HepG2 (cell line): ENCODE results near the gene VPS54. TPM values are rescaled to one million over a fixed set of nuclear protein-coding genes. Genes with fewer than 3 reads are reported as not detected.

ENCODE experiments used
- ARHGAP35 ChIP-seq: sonication (generic); formaldehyde crosslinking; IDR thresholded peaks from 2 replicates; pipeline ENCODE4 v1.9.0; 2022; ENCODE audit warnings: mild to moderate bottlenecking, inconsistent platforms, moderate library complexity, missing genetic modification reagents, borderline replicate concordance
- CHD4 ChIP-seq: fragments of 200-600 bp; sonication (generic); IDR thresholded peaks from 2 replicates; pipeline ENCODE4 v1.7.0; 2017; ENCODE audit warnings: mild to moderate bottlenecking, low read length, borderline replicate concordance
- HOXA3 ChIP-seq: sonication (generic); formaldehyde crosslinking; IDR thresholded peaks from 2 replicates; pipeline ENCODE4 v1.5.0; 2020; ENCODE audit warnings: missing genetic modification reagents
- JUN ChIP-seq: sonication (generic); formaldehyde crosslinking; IDR thresholded peaks from 2 replicates; pipeline ENCODE4 v1.4.0; 2020; ENCODE audit warnings: mild to moderate bottlenecking, missing genetic modification reagents
- PHF5A ChIP-seq: IDR thresholded peaks from one replicate; pipeline ENCODE4 v1.6.1; 2018; ENCODE audit warnings: low read depth, missing genetic modification reagents; ENCODE audit not compliant: unreplicated experiment
- PITX1 ChIP-seq: sonication (generic); formaldehyde crosslinking; IDR thresholded peaks from 2 replicates; pipeline ENCODE4 v1.5.1; 2020; ENCODE audit warnings: mild to moderate bottlenecking, missing genetic modification reagents
- PRDM10 ChIP-seq: sonication (generic); formaldehyde crosslinking; IDR thresholded peaks from 2 replicates; pipeline ENCODE4 v1.4.0; 2020; ENCODE audit warnings: low read depth, missing genetic modification reagents
- RNF219 ChIP-seq: sonication (generic); formaldehyde crosslinking; IDR thresholded peaks from 2 replicates; pipeline ENCODE4 v1.5.0; 2020; ENCODE audit warnings: mild to moderate bottlenecking, missing genetic modification reagents
- SIX4 ChIP-seq: sonication (generic); formaldehyde crosslinking; IDR thresholded peaks from 2 replicates; pipeline ENCODE4 v1.4.0; 2020; ENCODE audit warnings: missing genetic modification reagents
- SRY ChIP-seq: sonication (generic); formaldehyde crosslinking; IDR thresholded peaks from 2 replicates; pipeline ENCODE4 v1.8.0; 2022; ENCODE audit warnings: mild to moderate bottlenecking, missing genetic modification reagents
- STAG1 ChIP-seq: sonication (generic); formaldehyde crosslinking; IDR thresholded peaks from 2 replicates; pipeline ENCODE4 v1.4.0; 2020; ENCODE audit warnings: missing genetic modification reagents
- TCF7L2 ChIP-seq: IDR thresholded peaks from 2 replicates; pipeline ENCODE4 v1.6.1; 2011; ENCODE audit warnings: mild to moderate bottlenecking, low read depth, low read length, moderate library complexity
- TEAD3 ChIP-seq: optimal IDR thresholded peaks from 2 replicates; pipeline ENCODE3; 2016; ENCODE audit warnings: borderline replicate concordance
- ZNF121 ChIP-seq: sonication (generic); formaldehyde crosslinking; IDR thresholded peaks from 2 replicates; pipeline ENCODE4 v1.5.0; 2020; ENCODE audit warnings: mild to moderate bottlenecking, missing genetic modification reagents
- polyA plus RNA-seq, 8 experiments: library from polyadenylated mRNA; depleted of rRNA in 3 of 8; stranded (reverse) in 7 of 8; unstranded in 1 of 8; fragments of >200 nt; fragmentation: Illumina TruSeq in 4 of 8; extraction: Trizol in 4 of 8; gene quantifications; 2 replicates each; pipeline versions ENCODE4 v1.2.1 to v1.2.3, GENCODE V29; 2011 to 2016; ENCODE audit warnings: low read depth in 4 of 8, missing spikeins in 1 of 8, mixed read lengths in 1 of 8; ENCODE audit not compliant: insufficient read depth in 1 of 8
- total RNA-seq, 5 experiments: library from RNA; depleted of rRNA; stranded (reverse); fragments of >200 nt; fragmentation: Illumina TruSeq; extraction: Trizol; gene quantifications; 2 replicates each; pipeline ENCODE4 v1.2.3, GENCODE V29; 2016; ENCODE audit warnings: low read depth in 1 of 5
- TF ChIP-seq, protein P1 (sequence below): sonication (generic); formaldehyde crosslinking; IDR thresholded peaks from 2 replicates; pipeline ENCODE4 v1.4.0; 2020; ENCODE audit warnings: missing genetic modification reagents
- TF ChIP-seq, protein P2 (sequence below): sonication (generic); formaldehyde crosslinking; IDR thresholded peaks from 2 replicates; pipeline ENCODE4 v1.5.0; 2020; ENCODE audit warnings: missing genetic modification reagents

VPS54 gene
- total and polyA plus RNA-seq, 2 of the 13 experiments (the other 11 are each of a cell fraction or from before 2014, with no cell fraction given): 64.7 to 77.5 TPM

GRCh38 chr2:63991173-63991999 lies 27.8 kb downstream of the VPS54 start (continued):
- TF ChIP-seq RNF219 (CRISPR knock-in tag) (0 out of 2 replicates have a peak, but pooled peaks have one; percentile 5), HOXA3 (CRISPR knock-in tag) (peak; percentile 91), TEAD3 (CRISPR knock-in tag) (peak; percentile 94), ZNF121 (CRISPR knock-in tag) (peak; percentile 43; the same call in 1 of the 2 replicates), STAG1 (CRISPR knock-in tag) (peak; percentile 30), TCF7L2 (peak; percentile 41; the same call in 1 of the 2 replicates), PHF5A (CRISPR knock-in tag) (peak; percentile 48), SRY (CRISPR knock-in tag) (peak; percentile 70; the same call in 1 of the 2 replicates), PRDM10 (peak; percentile 84; the same call in 1 of the 2 replicates), SIX4 (peak; percentile 73; the same call in 1 of the 2 replicates), PITX1 (CRISPR knock-in tag) (peak; percentile 89), CHD4 (peak; percentile 70; the same call in 1 of the 2 replicates), ARHGAP35 (CRISPR knock-in tag) (0 out of 2 replicates have a peak, but pooled peaks have one; percentile 24), JUN (0 out of 2 replicates have a peak, but pooled peaks have one; percentile 51)
- TF ChIP-seq, protein P1, sequence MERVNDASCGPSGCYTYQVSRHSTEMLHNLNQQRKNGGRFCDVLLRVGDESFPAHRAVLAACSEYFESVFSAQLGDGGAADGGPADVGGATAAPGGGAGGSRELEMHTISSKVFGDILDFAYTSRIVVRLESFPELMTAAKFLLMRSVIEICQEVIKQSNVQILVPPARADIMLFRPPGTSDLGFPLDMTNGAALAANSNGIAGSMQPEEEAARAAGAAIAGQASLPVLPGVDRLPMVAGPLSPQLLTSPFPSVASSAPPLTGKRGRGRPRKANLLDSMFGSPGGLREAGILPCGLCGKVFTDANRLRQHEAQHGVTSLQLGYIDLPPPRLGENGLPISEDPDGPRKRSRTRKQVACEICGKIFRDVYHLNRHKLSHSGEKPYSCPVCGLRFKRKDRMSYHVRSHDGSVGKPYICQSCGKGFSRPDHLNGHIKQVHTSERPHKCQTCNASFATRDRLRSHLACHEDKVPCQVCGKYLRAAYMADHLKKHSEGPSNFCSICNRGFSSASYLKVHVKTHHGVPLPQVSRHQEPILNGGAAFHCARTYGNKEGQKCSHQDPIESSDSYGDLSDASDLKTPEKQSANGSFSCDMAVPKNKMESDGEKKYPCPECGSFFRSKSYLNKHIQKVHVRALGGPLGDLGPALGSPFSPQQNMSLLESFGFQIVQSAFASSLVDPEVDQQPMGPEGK (CRISPR knock-in tag): peak; percentile 64
- TF ChIP-seq, protein P2, sequence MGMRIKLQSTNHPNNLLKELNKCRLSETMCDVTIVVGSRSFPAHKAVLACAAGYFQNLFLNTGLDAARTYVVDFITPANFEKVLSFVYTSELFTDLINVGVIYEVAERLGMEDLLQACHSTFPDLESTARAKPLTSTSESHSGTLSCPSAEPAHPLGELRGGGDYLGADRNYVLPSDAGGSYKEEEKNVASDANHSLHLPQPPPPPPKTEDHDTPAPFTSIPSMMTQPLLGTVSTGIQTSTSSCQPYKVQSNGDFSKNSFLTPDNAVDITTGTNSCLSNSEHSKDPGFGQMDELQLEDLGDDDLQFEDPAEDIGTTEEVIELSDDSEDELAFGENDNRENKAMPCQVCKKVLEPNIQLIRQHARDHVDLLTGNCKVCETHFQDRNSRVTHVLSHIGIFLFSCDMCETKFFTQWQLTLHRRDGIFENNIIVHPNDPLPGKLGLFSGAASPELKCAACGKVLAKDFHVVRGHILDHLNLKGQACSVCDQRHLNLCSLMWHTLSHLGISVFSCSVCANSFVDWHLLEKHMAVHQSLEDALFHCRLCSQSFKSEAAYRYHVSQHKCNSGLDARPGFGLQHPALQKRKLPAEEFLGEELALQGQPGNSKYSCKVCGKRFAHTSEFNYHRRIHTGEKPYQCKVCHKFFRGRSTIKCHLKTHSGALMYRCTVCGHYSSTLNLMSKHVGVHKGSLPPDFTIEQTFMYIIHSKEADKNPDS (CRISPR knock-in tag): peak; percentile 90; the same call in 1 of the 2 replicates
